ENCODE data around the gene PALM. TPM values are rescaled to one million over a fixed set of nuclear protein-coding genes. Genes with fewer than 3 reads are reported as not detected.

PALM gene
- total RNA-seq, 1 donor from 2014 or later: under 0.01 TPM

- no peak for FAIRE-seq
These were observed 37.6 kb downstream of the PALM start for GRCh38 chr19:746208-746819.

DNA sequence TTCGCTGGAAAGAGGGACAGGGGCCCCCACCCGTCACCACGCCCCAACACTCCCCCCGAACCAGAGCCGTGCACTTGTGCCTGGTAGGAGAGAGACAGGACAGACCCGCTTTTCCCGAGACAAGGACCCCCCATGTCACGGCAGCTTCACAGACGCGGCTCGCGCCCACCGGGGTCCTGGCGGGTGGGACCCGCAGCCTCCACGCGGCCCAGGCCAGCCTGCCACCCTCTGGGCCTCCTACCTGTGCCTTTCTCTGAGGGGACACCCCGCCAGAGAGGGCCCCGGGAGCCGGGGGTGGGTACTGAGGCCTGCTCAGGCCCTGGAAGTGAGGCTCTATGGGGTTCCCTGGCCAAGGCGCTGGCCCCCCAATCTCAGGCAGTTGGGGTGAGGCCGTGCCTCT, 38.2 kb downstream of the PALM start:
- Histone ChIP-seq H3K36me3 (ENCODE audit: control insufficient read depth, insufficient read depth, low read length) (no peaks in the 10 kb centered on the region), H3K27me3 (ENCODE audit: control insufficient read depth, insufficient read depth, low read length) (no peaks in the 10 kb centered on the region), H3K4me3 (ENCODE audit: low read depth, low read length) (no peak overlapping the region)
- TF ChIP-seq CTCF (IDR thresholded peaks at IDR 0.05; ENCODE audit: insufficient read depth, low read length, severe bottlenecking): no peak
- FAIRE-seq: no peak
- no peak for DNase-seq (ENCODE audit: low read depth)

More at GRCh38 chr19:746208-746819, 37.6 kb downstream of the PALM start:
- no peak overlapping the region for H3K4me3 ChIP-seq (ENCODE audit: low read depth, low read length)
- no peak for TF ChIP-seq CTCF (IDR thresholded peaks at IDR 0.05; ENCODE audit: insufficient read depth, low read length, severe bottlenecking)
- no peaks in the 10 kb centered on the region for H3K36me3 ChIP-seq (ENCODE audit: control insufficient read depth, insufficient read depth, low read length)
- DNase-seq (ENCODE audit: low read depth): no peak
- H3K27me3 ChIP-seq (ENCODE audit: control insufficient read depth, insufficient read depth, low read length): no peaks in the 10 kb centered on the region

DNA sequence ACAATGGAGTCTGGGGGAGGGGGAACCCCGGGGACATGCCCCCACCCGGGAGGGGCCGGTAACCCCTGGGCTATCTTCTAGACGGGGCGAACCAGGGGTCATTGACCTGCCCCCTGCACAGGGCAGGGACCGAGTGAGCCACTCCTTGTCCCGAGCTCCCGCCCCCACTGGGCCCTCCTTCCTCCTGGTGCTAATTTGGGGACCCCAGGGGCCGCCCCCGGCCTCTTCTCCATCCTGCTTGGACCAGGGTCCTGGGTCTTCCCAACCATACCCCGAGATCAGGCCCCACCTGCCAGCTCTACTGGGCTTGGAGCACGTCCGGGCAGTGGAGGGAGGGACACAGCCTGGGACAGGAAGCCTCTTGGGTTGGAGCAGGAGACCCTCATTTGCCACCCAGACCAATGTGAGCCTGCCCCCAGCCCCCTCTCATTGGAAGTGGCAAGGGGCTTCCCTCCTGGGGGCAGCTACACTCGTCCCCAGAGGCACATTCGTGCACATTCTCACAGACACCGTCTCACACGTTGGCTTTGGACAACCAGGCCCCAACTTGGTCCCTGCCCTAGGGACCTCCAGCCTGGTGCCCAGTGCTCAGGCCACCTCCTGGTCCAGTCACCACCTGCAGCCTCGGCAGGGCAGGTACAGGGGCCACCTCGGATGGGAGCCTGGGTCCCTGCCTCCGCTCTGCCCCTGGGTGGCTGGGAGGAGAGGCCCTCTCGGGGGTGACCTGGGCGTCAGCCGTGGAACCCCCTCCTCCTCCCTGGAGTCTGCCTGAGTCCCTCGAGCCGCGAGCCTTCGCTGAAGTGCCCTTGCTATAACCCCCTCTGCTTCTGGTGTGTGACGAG, 38.9 kb downstream of the PALM start:
- Histone ChIP-seq H3K4me3 (ENCODE audit: low read depth, low read length) (no peak overlapping the region), H3K36me3 (ENCODE audit: control insufficient read depth, insufficient read depth, low read length) (no peaks in the 10 kb centered on the region), H3K27me3 (ENCODE audit: control insufficient read depth, insufficient read depth, low read length) (no peaks in the 10 kb centered on the region)
- no peak for DNase-seq (ENCODE audit: low read depth)
- FAIRE-seq: no peak
- TF ChIP-seq CTCF (IDR thresholded peaks at IDR 0.05; ENCODE audit: insufficient read depth, low read length, severe bottlenecking): no peak

- DNase-seq (ENCODE audit: low read depth) (no peak), FAIRE-seq (no peak)
- H3K4me3 ChIP-seq (ENCODE audit: low read depth, low read length): no peak overlapping the region
- no peaks in the 10 kb centered on the region for H3K27me3 ChIP-seq (ENCODE audit: control insufficient read depth, insufficient read depth, low read length)
- H3K36me3 ChIP-seq (ENCODE audit: control insufficient read depth, insufficient read depth, low read length): no peaks in the 10 kb centered on the region
- TF ChIP-seq CTCF (IDR thresholded peaks at IDR 0.05; ENCODE audit: insufficient read depth, low read length, severe bottlenecking): no peak
These were observed 39.5 kb downstream of the PALM start for GRCh38 chr19:748274-748598.

- TF ChIP-seq CTCF (IDR thresholded peaks at IDR 0.05; ENCODE audit: insufficient read depth, low read length, severe bottlenecking): no peak
- FAIRE-seq (no peak), DNase-seq (ENCODE audit: low read depth) (no peak)
- Histone ChIP-seq H3K4me3 (ENCODE audit: low read depth, low read length) (no peak overlapping the region), H3K36me3 (ENCODE audit: control insufficient read depth, insufficient read depth, low read length) (peaks cover 1% of the 10 kb centered on the region), H3K27me3 (ENCODE audit: control insufficient read depth, insufficient read depth, low read length) (no peaks in the 10 kb centered on the region)
These were observed 41.1 kb downstream of the PALM start for GRCh38 chr19:749811-750210.
